T-helper 17 cell (primary cell): ENCODE data around the gene ADAMTS8. TPM values are rescaled to one million over a fixed set of nuclear protein-coding genes. Genes with fewer than 3 reads are reported as not detected.

Experiments used
- ATAC-seq: fragments of 150-1000 bp; cut with Tn5 transposase; 2 replicates; pipeline ENCODE4 v1.10.0; 2021; ENCODE audit warnings: mild to moderate bottlenecking, moderate library complexity
- DNase-seq, 3 donors: peaks; one replicate each; pipeline versions ENCODE4 v3.0.0 to v3.0.0-alpha.2; 2020 to 2021
- H3K9me3 ChIP-seq: one replicate; pipeline ENCODE4 v1.7.0; 2013; ENCODE audit warnings: low read length, mild to moderate bottlenecking; ENCODE audit not compliant: control insufficient read depth, poor library complexity, severe bottlenecking
- H3K27ac Mint-ChIP-seq: one replicate; pipeline ENCODE4 v1.8.0; 2022; ENCODE audit warnings: mild to moderate bottlenecking, moderate library complexity, mixed read lengths
- H3K27me3 Mint-ChIP-seq: one replicate; pipeline ENCODE4 v1.8.0; 2022; ENCODE audit warnings: mixed read lengths
- H3K36me3 Mint-ChIP-seq: one replicate; pipeline ENCODE4 v1.8.0; 2022; ENCODE audit warnings: low read depth, mixed read lengths
- H3K4me1 Mint-ChIP-seq: one replicate; pipeline ENCODE4 v1.8.0; 2022; ENCODE audit warnings: mild to moderate bottlenecking, mixed read lengths
- H3K4me3 Mint-ChIP-seq: one replicate; pipeline ENCODE4 v1.8.0; 2022; ENCODE audit warnings: mild to moderate bottlenecking, moderate library complexity, mixed read lengths
- total RNA-seq, 4 donors: library from RNA in 2 of 4; stranded (reverse) in 2 of 4; gene quantifications; one replicate each; pipeline ENCODE4 v1.2.3 and lab custom pipeline; 2022 to 2026

Gene ADAMTS8
- total RNA-seq (not detected), total RNA-seq (lab: John Stamatoyannopoulos, UW) (0 to 0.23 reads per million in 2 donors)

DNA sequence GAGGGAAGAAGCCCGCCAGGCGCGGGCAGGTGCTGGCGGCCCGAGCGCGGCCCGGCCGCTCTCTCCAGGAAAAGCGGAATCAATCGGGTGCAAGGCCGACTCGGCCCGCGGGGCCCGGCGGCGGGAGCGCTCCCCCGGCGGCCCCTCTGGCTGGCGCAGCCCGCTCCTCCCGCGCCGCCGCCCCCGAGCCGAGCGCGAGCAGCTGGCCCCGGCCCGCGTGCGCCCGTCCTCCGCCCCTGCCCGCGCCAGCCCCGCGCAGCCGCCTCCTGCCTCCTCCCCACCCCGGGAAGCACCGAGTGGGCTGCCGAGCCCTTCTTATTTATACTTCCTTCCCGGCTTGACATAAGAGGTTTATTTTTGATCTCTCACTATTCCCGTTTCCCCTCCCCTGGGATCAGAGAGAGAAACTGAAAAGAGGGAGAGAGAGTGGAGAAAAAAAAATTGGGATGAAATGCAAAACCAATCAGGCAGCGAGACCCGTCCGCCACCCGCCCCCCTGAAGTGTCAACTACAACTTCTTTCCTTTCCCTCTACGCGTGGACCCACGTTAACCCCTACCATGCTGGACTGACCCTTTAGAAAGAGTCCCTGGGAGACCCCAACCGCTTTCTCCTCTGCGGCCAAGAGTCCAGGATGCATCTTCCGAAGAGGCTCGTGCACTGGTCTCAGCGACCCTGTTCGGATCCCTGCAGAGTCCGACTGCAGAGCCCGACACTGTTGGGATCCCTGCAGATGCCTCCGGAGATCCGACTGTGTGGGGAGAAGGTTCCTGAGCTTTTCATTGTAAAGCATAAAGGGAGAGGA is at the start of gene ADAMTS8:
TSS of gene ADAMTS8 (minus strand) at position 294 of the 804 bp plus-strand sequence. CDS start 323 bp downstream, outside the sequence.
- H3K4me3 Mint-ChIP-seq = peak within 1 kb of the TSS; percentile 78
- peaks cover 9% of the 10 kb centered on the region for H3K4me1 Mint-ChIP-seq
- peaks cover 7% of the 10 kb centered on the region for H3K36me3 Mint-ChIP-seq
- no peaks in the 10 kb centered on the region for H3K9me3 ChIP-seq
- H3K27me3 Mint-ChIP-seq = peaks cover 66% of the 10 kb centered on the region
- DNase-seq (no peak), ATAC-seq (no peak)
- H3K27ac Mint-ChIP-seq = no peak within 1 kb of the TSS

- no peaks in the 10 kb centered on the region for H3K9me3 ChIP-seq
- Mint-ChIP-seq H3K27me3 (peaks cover 23% of the 10 kb centered on the region), H3K4me3 (no peak overlapping the region), H3K27ac (no peak overlapping the region), H3K4me1 (peaks cover 8% of the 10 kb centered on the region), H3K36me3 (no peaks in the 10 kb centered on the region)
- ATAC-seq = no peak
- DNase-seq = no peak
Measured at GRCh38 chr11:130477586-130478203, 49.3 kb upstream of the ADAMTS8 start.

- peaks cover 8% of the 10 kb centered on the region for H3K4me1 Mint-ChIP-seq
- no peak overlapping the region for H3K27ac Mint-ChIP-seq
- peaks cover 16% of the 10 kb centered on the region for H3K27me3 Mint-ChIP-seq
- no peaks in the 10 kb centered on the region for H3K36me3 Mint-ChIP-seq
- DNase-seq = no peak
- H3K9me3 ChIP-seq = no peaks in the 10 kb centered on the region
- no peak overlapping the region for H3K4me3 Mint-ChIP-seq
- ATAC-seq = no peak
Measured at GRCh38 chr11:130476922-130477491, 48.6 kb upstream of the ADAMTS8 start.

DNA sequence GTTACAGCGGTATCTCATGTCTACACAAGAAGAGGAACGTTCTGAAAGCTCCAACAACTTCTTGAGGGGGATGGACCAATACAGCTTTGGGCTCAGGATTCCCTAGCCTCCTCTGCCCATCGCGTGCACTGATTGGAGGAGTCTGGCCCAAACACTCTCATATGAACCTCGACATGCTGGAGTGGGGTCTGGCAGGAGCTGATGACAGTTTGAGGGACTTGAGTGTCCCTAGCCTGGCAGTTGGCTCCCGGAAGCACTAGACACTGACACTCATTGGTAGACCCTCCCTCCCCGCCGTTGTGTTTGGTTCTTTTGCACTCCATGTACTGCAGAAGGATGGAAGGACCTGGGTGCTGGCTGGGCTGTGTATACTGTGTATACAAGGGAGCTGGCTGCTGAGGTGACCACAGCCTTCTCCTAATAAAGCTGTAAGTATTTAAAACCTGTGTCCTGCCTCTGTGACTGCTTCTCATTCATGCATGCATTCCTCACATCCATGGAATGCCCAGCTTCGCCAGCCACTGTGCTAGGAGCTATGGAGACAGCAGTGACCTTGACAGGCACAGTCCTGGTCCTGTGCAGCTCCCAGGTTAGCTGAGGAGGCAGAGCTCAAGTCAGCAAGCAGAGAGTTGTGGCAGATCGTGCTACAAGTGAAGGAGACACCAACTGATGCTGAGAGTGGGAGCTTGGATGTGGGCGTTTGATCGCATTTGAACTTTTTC is 48.0 kb upstream of the ADAMTS8 start:
- peaks cover 16% of the 10 kb centered on the region for H3K27me3 Mint-ChIP-seq
- peaks cover 8% of the 10 kb centered on the region for H3K4me1 Mint-ChIP-seq
- H3K36me3 Mint-ChIP-seq = no peaks in the 10 kb centered on the region
- H3K27ac Mint-ChIP-seq = no peak overlapping the region
- ATAC-seq (no peak), DNase-seq (no peak)
- no peaks in the 10 kb centered on the region for H3K9me3 ChIP-seq
- H3K4me3 Mint-ChIP-seq = no peak overlapping the region

GRCh38 chr11:130475426-130476053 is 47.1 kb upstream of the ADAMTS8 start:
- Mint-ChIP-seq H3K4me3 (no peak overlapping the region), H3K4me1 (peaks cover 8% of the 10 kb centered on the region), H3K27me3 (peaks cover 16% of the 10 kb centered on the region), H3K27ac (no peak overlapping the region), H3K36me3 (no peaks in the 10 kb centered on the region)
- DNase-seq (no peak), ATAC-seq (no peak)
- H3K9me3 ChIP-seq = no peaks in the 10 kb centered on the region

- DNase-seq (no peak), ATAC-seq (no peak)
- no peak overlapping the region for H3K4me3 Mint-ChIP-seq
- no peaks in the 10 kb centered on the region for H3K36me3 Mint-ChIP-seq
- H3K27ac Mint-ChIP-seq = no peak overlapping the region
- H3K4me1 Mint-ChIP-seq = peaks cover 8% of the 10 kb centered on the region
- no peaks in the 10 kb centered on the region for H3K9me3 ChIP-seq
- H3K27me3 Mint-ChIP-seq = peaks cover 16% of the 10 kb centered on the region
Measured at GRCh38 chr11:130474637-130475400, 46.4 kb upstream of the ADAMTS8 start.

- ATAC-seq (no peak), DNase-seq (no peak)
- Mint-ChIP-seq H3K4me1 (peaks cover 8% of the 10 kb centered on the region), H3K27me3 (peaks cover 16% of the 10 kb centered on the region), H3K27ac (no peak overlapping the region), H3K36me3 (no peaks in the 10 kb centered on the region), H3K4me3 (no peak overlapping the region)
- no peaks in the 10 kb centered on the region for H3K9me3 ChIP-seq
Measured at GRCh38 chr11:130473795-130474377, 45.5 kb upstream of the ADAMTS8 start.

DNA sequence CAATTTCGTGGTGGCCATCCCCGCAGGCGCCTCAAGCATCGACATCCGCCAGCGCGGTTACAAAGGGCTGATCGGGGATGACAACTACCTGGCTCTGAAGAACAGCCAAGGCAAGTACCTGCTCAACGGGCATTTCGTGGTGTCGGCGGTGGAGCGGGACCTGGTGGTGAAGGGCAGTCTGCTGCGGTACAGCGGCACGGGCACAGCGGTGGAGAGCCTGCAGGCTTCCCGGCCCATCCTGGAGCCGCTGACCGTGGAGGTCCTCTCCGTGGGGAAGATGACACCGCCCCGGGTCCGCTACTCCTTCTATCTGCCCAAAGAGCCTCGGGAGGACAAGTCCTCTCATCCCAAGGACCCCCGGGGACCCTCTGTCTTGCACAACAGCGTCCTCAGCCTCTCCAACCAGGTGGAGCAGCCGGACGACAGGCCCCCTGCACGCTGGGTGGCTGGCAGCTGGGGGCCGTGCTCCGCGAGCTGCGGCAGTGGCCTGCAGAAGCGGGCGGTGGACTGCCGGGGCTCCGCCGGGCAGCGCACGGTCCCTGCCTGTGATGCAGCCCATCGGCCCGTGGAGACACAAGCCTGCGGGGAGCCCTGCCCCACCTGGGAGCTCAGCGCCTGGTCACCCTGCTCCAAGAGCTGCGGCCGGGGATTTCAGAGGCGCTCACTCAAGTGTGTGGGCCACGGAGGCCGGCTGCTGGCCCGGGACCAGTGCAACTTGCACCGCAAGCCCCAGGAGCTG is 44.8 kb upstream of the ADAMTS8 start:
- ATAC-seq = no peak
- no peak for DNase-seq
- H3K4me3 Mint-ChIP-seq = no peak overlapping the region

GRCh38 chr11:130472434-130472961 is 44.1 kb upstream of the ADAMTS8 start:
- Mint-ChIP-seq H3K36me3 (no peaks in the 10 kb centered on the region), H3K27me3 (peaks cover 11% of the 10 kb centered on the region), H3K4me3 (no peak overlapping the region), H3K4me1 (peaks cover 7% of the 10 kb centered on the region), H3K27ac (no peak overlapping the region)
- no peak for DNase-seq
- no peak for ATAC-seq
- no peaks in the 10 kb centered on the region for H3K9me3 ChIP-seq

More for the DNA sequence above, 44.8 kb upstream of the ADAMTS8 start:
- no peak overlapping the region for H3K27ac Mint-ChIP-seq
- H3K4me1 Mint-ChIP-seq = peaks cover 8% of the 10 kb centered on the region
- H3K9me3 ChIP-seq = no peaks in the 10 kb centered on the region
- H3K27me3 Mint-ChIP-seq = peaks cover 16% of the 10 kb centered on the region
- H3K36me3 Mint-ChIP-seq = no peaks in the 10 kb centered on the region

DNA sequence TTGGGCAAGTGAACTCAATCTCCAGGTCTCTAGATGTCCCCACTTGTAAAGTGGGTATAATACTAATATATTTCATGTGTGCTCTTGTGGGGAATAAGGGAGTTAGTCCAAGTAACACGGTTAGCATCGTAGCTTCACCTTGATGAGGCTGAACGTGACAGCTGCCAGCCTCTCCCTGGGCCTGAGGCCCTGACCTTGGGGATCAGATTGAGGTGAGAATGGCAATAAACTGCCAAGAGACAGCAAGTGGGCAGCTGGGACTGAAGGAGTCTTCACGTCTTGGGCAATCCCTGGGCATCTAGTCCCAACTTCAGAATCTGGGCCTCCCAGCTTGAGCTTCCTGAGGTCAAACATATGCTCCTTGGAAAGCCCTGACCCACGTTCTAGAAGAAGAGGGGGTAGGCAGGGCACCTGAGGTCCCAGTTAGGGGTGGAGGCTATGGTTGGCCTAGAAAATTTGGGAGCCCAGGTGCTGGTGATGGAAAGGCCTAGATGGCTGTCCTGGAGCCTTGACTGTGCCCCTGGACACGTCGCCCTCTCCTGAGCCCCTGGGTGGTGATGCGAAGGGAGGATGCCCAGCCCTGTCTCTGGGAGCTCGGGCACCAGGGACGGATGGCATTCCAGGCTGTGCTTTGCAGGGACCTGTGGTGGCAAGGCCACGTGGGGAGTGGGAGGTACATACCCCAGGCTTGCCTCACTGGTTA is 43.5 kb upstream of the ADAMTS8 start:
- no peak overlapping the region for H3K4me3 Mint-ChIP-seq

More for the DNA sequence above, 43.5 kb upstream of the ADAMTS8 start:
- Mint-ChIP-seq H3K4me1 (peaks cover 5% of the 10 kb centered on the region), H3K27me3 (peaks cover 6% of the 10 kb centered on the region), H3K27ac (no peak overlapping the region), H3K36me3 (no peaks in the 10 kb centered on the region)
- no peak for DNase-seq
- no peaks in the 10 kb centered on the region for H3K9me3 ChIP-seq
- no peak for ATAC-seq
